Fibroblast of the conjunctiva (primary cell): ENCODE measurements around the gene C7orf33.
A peak's percentile ranks its signal among the peaks of the same experiment; 100 is the strongest.
"Not testable (repeated sequence)": the region's sequence is repeated elsewhere in the genome, so short reads cannot be mapped to it uniquely, and the experiment has no call there.

Experiments used
- DNase-seq: peaks from one replicate; pipeline ENCODE4 v3.0.0-alpha.2; 2010; ENCODE audit warnings: low read depth

The C7orf33 gene

GRCh38 chr7:148590471-148590870 is at the start of gene C7orf33:
Gene C7orf33, plus strand, starts transcription at chr7:148590766. Its CDS starts 160 bp downstream, at chr7:148590926.
- DNase-seq, result no peak

- DNase-seq, result no peak
Observed at GRCh38 chr7:148541891-148542504, 48.6 kb upstream of the C7orf33 start.

GRCh38 chr7:148543302-148543701 is 47.3 kb upstream of the C7orf33 start:
- DNase-seq, result no peak

- DNase-seq, result no peak
Observed at GRCh38 chr7:148545172-148545571, 45.4 kb upstream of the C7orf33 start.

GRCh38 chr7:148545932-148546331 is 44.6 kb upstream of the C7orf33 start:
- DNase-seq, result no peak

GRCh38 chr7:148546857-148547256 is 43.7 kb upstream of the C7orf33 start:
- DNase-seq, result no peak

- DNase-seq, result no peak
Observed at GRCh38 chr7:148547951-148548350, 42.6 kb upstream of the C7orf33 start.

- no peak for DNase-seq
Observed at GRCh38 chr7:148553979-148554378, 36.6 kb upstream of the C7orf33 start.

GRCh38 chr7:148556892-148557291 is 33.7 kb upstream of the C7orf33 start:
- no peak for DNase-seq

- DNase-seq, result no peak
Observed at GRCh38 chr7:148558914-148559313, 31.7 kb upstream of the C7orf33 start.

- DNase-seq, result no peak
Observed at GRCh38 chr7:148561099-148561498, 29.5 kb upstream of the C7orf33 start.

GRCh38 chr7:148563583-148564274 is 26.8 kb upstream of the C7orf33 start:
- no peak for DNase-seq

- peak; percentile 27 for DNase-seq
Observed at GRCh38 chr7:148564275-148564951, 26.2 kb upstream of the C7orf33 start.

GRCh38 chr7:148566736-148567135 is 23.8 kb upstream of the C7orf33 start:
- DNase-seq, result no peak

- no peak for DNase-seq
Observed at GRCh38 chr7:148567524-148567923, 23.0 kb upstream of the C7orf33 start.

GRCh38 chr7:148570510-148570909 is 20.1 kb upstream of the C7orf33 start:
- no peak for DNase-seq

GRCh38 chr7:148570973-148571372 is 19.6 kb upstream of the C7orf33 start:
- not testable (repeated sequence) for DNase-seq

GRCh38 chr7:148571381-148571780 is 19.2 kb upstream of the C7orf33 start:
- no peak for DNase-seq

GRCh38 chr7:148572067-148572522 is 18.5 kb upstream of the C7orf33 start:
- no peak for DNase-seq

- not testable (repeated sequence) for DNase-seq
Observed at GRCh38 chr7:148573581-148573980, 17.0 kb upstream of the C7orf33 start.

- peak; percentile 34 for DNase-seq
Observed at GRCh38 chr7:148575640-148576411, 14.7 kb upstream of the C7orf33 start.

GRCh38 chr7:148579366-148579765 is 11.2 kb upstream of the C7orf33 start:
- DNase-seq, result no peak
